Peyer's patch (tissue), 4 donors: ENCODE results near the gene CABYR.

Experiments used
- POLR2A ChIP-seq, 2 donors: fragments of 450-650 bp; IDR thresholded peaks; one replicate each; pipeline ENCODE4 v1.5.1; 2017; ENCODE audit warnings: antibody characterized with exemption in 2 of 2, mild to moderate bottlenecking in 2 of 2, moderate library complexity in 2 of 2
- TF ChIP-seq, protein P1 (sequence below), 6 experiments: fragments of 450-650 bp in 4 of 6; fragments of 200-600 bp in 2 of 6; sonication (generic) in 1 of 6; IDR thresholded peaks; one replicate each; pipeline ENCODE4 v1.5.1; 2017 to 2019; ENCODE audit warnings: antibody characterized with exemption in 6 of 6, mild to moderate bottlenecking in 3 of 6, moderate library complexity in 1 of 6

DNA sequence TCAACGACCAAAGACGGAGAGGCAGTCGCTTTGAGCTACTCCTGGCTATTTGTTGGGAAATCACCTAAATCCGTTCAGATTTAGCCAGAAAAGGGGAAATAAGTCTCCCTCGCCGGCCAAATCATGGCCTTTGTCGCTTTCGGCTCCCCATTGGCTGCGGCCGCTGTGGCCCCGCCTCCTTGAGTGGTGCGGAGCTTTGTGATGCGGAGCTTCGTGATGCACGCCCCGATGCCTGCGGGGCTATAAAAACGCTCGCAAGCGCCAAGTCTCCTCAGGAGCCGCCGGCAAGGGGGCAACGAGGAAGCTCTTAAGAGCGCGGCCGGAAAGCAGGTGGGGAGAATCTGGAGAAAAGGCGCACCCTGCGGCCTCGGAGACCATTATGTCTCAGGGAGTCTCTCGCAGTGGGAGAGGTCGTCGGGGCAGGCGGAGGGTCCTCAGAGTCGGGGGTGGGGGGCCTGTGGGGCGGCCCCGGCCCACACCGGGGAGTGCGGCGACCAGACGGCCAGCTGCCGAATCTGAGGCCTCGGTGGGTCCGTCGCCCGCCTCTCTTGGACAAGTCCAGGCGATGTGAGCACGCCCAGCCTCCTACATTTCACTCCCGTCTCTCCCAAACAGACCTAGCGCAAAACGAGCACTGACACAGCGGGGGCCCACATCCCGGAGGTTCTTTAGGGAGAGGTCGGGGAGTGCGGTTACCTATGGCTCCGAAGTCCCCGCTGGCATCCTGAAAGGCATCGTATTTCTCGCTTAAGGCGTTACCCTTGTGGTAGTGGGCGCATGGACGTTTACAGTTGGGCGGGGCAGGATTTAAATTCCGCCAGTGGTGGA is at the start of gene CABYR:
- TF ChIP-seq, protein P1, sequence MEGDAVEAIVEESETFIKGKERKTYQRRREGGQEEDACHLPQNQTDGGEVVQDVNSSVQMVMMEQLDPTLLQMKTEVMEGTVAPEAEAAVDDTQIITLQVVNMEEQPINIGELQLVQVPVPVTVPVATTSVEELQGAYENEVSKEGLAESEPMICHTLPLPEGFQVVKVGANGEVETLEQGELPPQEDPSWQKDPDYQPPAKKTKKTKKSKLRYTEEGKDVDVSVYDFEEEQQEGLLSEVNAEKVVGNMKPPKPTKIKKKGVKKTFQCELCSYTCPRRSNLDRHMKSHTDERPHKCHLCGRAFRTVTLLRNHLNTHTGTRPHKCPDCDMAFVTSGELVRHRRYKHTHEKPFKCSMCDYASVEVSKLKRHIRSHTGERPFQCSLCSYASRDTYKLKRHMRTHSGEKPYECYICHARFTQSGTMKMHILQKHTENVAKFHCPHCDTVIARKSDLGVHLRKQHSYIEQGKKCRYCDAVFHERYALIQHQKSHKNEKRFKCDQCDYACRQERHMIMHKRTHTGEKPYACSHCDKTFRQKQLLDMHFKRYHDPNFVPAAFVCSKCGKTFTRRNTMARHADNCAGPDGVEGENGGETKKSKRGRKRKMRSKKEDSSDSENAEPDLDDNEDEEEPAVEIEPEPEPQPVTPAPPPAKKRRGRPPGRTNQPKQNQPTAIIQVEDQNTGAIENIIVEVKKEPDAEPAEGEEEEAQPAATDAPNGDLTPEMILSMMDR (IDR thresholded peaks at IDR 0.05): no peak
- no peak for TF ChIP-seq POLR2A (IDR thresholded peaks at IDR 0.05)
